OCI-LY7 (cell line): ENCODE results near the gene P2RY14.

Source experiments
- CTCF ChIP-seq: fragments of 200-600 bp; sonication (generic); conservative IDR thresholded peaks from 2 replicates; pipeline ENCODE4 v1.5.1; 2014; ENCODE audit warnings: mild to moderate bottlenecking, antibody characterized with exemption, low read length, moderate library complexity, mixed read lengths
- EZH2phosphoT487 ChIP-seq: fragments of 200-600 bp; sonication (generic); IDR thresholded peaks from 2 replicates; pipeline ENCODE4 v1.6.1; 2018; ENCODE audit warnings: low read depth, borderline replicate concordance, mild to moderate bottlenecking, mixed run types, antibody characterized with exemption, low read length, moderate library complexity, mixed read lengths

GRCh38 chr3:151315136-151315535 is 36.8 kb upstream of the P2RY14 start:
- no peak for TF ChIP-seq CTCF
- no peak for TF ChIP-seq EZH2phosphoT487
